PC-3 (cell line): Measurements from ENCODE around the gene PROSER2.

Experiments used
- EZH2 ChIP-seq: fragments of 300-600 bp; sonication (generic); IDR thresholded peaks from one replicate; pipeline ENCODE4 v1.6.1; 2017; ENCODE audit warnings: antibody characterized with exemption, mild to moderate bottlenecking, low read length; ENCODE audit not compliant: unreplicated experiment
- TF ChIP-seq, protein P1 (sequence below): fragments of 300-600 bp; sonication (generic); conservative IDR thresholded peaks from 2 replicates; pipeline ENCODE4 v1.5.1; 2017; ENCODE audit warnings: antibody characterized with exemption, low read depth, mild to moderate bottlenecking, low read length

GRCh38 chr10:11863353-11864109, 40.4 kb downstream of the PROSER2 start:
- TF ChIP-seq, protein P1, sequence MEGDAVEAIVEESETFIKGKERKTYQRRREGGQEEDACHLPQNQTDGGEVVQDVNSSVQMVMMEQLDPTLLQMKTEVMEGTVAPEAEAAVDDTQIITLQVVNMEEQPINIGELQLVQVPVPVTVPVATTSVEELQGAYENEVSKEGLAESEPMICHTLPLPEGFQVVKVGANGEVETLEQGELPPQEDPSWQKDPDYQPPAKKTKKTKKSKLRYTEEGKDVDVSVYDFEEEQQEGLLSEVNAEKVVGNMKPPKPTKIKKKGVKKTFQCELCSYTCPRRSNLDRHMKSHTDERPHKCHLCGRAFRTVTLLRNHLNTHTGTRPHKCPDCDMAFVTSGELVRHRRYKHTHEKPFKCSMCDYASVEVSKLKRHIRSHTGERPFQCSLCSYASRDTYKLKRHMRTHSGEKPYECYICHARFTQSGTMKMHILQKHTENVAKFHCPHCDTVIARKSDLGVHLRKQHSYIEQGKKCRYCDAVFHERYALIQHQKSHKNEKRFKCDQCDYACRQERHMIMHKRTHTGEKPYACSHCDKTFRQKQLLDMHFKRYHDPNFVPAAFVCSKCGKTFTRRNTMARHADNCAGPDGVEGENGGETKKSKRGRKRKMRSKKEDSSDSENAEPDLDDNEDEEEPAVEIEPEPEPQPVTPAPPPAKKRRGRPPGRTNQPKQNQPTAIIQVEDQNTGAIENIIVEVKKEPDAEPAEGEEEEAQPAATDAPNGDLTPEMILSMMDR = no peak
- TF ChIP-seq EZH2 = no peak
